ENCODE measurements around the gene PRRT1B. TPM values are rescaled to one million over a fixed set of nuclear protein-coding genes. Genes with fewer than 3 reads are reported as not detected.

Gene PRRT1B
- total and polyA plus RNA-seq, 2 donors (not counting 1 experiment from before 2014, with no cell fraction given): not detected

- no peak overlapping the region for H2AFZ ChIP-seq (ENCODE audit: insufficient read depth, low read depth, low read length, poor library complexity, severe bottlenecking)
- DNase-seq (peak; percentile 9), ATAC-seq (ENCODE audit: low read depth) (no peak)
- peaks cover 5% of the 10 kb centered on the region for H4K20me1 ChIP-seq (ENCODE audit: control insufficient read depth, insufficient read depth, low read length, poor library complexity, severe bottlenecking)
- no peaks in the 10 kb centered on the region for H3K27me3 ChIP-seq (replicated peaks in 1 of 4; ENCODE audit: control extremely low read depth in 1 of 4, control insufficient read depth in 3 of 4, insufficient read depth in 4 of 4, low read length in 3 of 4)
- no peak overlapping the region for H3K9ac ChIP-seq (ENCODE audit: low read length)
- no peak overlapping the region for H3K4me2 ChIP-seq (replicated peaks; ENCODE audit: low read depth, low read length, poor library complexity, severe bottlenecking)
- TF ChIP-seq CTCF (IDR thresholded peaks at IDR 0.05): no peak
- TF ChIP-seq EZH2 (IDR thresholded peaks at IDR 0.05; ENCODE audit: borderline replicate concordance, insufficient read depth, low read depth, low read length, poor library complexity, severe bottlenecking): no peak
- H3K9me3 Mint-ChIP-seq (ENCODE audit: insufficient read depth): no peaks in the 10 kb centered on the region
- H3K36me3 ChIP-seq (replicated peaks in 1 of 2; ENCODE audit: control extremely low read depth in 1 of 2, control insufficient read depth in 1 of 2, extremely low read depth in 1 of 2, insufficient read depth in 2 of 2, low read length in 1 of 2): peaks cover 3 to 76% of the 10 kb centered on the region in 2 experiments
- WGBS (ENCODE audit: insufficient coverage): 98% methylated on average over 21 of the region's 23 CpGs
- no peak overlapping the region for H3K4me3 ChIP-seq (ENCODE audit: control extremely low read depth in 1 of 5, extremely low read depth in 1 of 5, insufficient read depth in 1 of 5, low read depth in 2 of 5, low read length in 4 of 5)
- H3K4me1 Mint-ChIP-seq: peaks cover 24% of the 10 kb centered on the region
- no peak overlapping the region for H3K4me3 Mint-ChIP-seq
- peak overlapping the region; percentile 34 for H3K27ac Mint-ChIP-seq
- H3K27me3 Mint-ChIP-seq: no peaks in the 10 kb centered on the region
- no peak overlapping the region for H3K27ac ChIP-seq (ENCODE audit: low read length in 2 of 2)
- peaks cover 19 to 27% of the 10 kb centered on the region in 2 donors for H3K4me1 ChIP-seq (ENCODE audit: control insufficient read depth in 2 of 2, insufficient read depth in 2 of 2, low read length in 2 of 2)
- peaks cover 8% of the 10 kb centered on the region for H3K79me2 ChIP-seq (ENCODE audit: control insufficient read depth, insufficient read depth, low read length)
- ChIA-PET POLR2A (no interaction called here), CTCF (no interaction called here)
- intact Hi-C loops (cut with micrococcal nuclease): loop anchor here (1.0 kb wide), 1 partner anchor 34 kb away; no protein-coding TSS in a partner anchor
- no peaks in the 10 kb centered on the region for H3K9me3 ChIP-seq (ENCODE audit: control extremely low read depth in 1 of 3, control insufficient read depth in 2 of 3, insufficient read depth in 1 of 3, low read length in 2 of 3)
Observed at GRCh38 chr9:131575946-131576853, 30.9 kb downstream of the PRRT1B start.
